Stimulated activated CD4-positive, alpha-beta T cell treated with anti-CD3 and anti-CD28 coated beads, Interleukin-2, amount 100 ng/mL, for 24 hours (primary cell): Measurements from ENCODE around the gene TM9SF4.

Source experiments
- DNase-seq, 2 donors: peaks; one replicate each; pipeline ENCODE4 v3.0.0-alpha.2; 2020

Gene TM9SF4, protein sequence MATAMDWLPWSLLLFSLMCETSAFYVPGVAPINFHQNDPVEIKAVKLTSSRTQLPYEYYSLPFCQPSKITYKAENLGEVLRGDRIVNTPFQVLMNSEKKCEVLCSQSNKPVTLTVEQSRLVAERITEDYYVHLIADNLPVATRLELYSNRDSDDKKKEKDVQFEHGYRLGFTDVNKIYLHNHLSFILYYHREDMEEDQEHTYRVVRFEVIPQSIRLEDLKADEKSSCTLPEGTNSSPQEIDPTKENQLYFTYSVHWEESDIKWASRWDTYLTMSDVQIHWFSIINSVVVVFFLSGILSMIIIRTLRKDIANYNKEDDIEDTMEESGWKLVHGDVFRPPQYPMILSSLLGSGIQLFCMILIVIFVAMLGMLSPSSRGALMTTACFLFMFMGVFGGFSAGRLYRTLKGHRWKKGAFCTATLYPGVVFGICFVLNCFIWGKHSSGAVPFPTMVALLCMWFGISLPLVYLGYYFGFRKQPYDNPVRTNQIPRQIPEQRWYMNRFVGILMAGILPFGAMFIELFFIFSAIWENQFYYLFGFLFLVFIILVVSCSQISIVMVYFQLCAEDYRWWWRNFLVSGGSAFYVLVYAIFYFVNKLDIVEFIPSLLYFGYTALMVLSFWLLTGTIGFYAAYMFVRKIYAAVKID

DNA sequence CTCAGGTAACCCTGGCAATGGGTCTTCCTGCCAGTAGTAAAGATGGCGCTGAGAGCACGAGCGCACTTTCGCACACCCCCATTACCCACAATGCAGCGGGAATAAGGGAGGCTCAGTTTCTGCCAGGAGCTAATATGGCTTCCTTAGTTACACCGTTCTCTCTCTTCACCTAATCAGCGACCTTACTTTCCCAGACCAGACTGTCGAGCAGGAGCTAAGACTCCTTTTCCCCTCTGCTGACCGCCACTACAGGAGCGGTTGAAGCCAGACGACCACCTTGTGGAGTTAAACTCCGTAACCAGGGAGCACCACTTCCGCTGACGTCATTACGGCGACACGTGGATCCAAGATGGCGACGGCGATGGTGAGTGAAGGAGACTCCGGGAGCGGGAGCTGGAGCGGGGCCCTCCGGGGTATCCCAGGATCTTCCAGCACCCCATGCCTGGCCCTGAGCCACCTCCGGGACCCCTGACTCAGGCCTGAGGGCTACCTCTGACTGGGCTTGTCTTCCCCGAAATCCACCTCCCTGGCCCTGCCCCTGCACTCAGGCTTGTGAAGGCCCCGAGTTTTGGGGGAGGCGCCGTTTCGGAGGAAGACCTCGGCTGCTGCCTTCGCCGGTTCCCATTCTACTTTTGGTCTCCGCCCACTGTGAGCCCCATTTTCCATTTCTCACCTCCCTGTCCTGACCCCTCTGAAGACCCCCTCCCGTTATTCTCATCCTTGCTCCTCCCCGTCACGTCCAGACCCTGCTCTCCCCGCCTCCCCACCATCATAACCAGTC, at the start of gene TM9SF4:
Gene TM9SF4 (plus strand): TSS at position 323 of the 781 bp plus-strand sequence. CDS start 27 bp downstream, at position 350.
- peak; percentile 89 to 91 for DNase-seq

DNA sequence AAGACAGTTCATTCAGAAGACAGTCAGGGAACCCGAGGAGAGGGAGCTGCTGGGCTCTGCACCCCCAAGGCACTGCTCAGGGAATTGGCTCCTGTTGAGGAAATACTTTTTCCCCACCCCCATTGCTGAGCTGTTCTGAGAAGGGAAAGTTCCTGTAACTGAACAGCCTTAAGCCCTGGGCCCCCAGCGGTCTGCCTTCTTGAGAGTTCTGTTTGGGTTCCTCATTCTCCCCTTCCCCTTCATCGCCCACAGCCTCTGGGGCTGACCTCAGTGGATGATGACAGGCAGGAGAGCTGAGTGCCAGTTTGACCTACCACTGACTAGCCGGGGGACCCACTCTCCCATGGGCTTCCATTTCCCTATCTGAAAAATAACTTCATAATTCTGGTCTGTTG, 46.7 kb upstream of the TM9SF4 start:
- DNase-seq, result peak in 1 of 2 donors; percentile 14

DNA sequence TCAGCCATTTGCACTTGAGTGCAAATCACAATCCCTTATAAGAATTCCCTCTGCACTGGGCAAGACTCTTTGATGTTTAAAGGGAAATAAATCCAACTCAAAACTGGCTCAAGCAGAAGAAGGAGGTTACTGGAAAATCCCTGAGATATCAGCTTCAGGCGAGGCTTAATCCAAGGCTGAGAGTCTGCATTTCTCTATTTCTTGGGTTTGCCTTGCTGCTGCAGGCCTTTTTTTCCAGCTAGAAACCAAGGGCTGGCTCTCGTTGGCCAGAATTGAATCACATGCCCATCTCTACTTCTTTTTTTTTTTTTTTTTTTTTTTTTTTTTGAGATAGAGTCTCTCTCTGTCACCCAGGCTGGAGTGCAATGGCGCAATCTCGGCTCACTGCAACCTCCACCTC, 45.8 kb upstream of the TM9SF4 start:
- no peak for DNase-seq

DNA sequence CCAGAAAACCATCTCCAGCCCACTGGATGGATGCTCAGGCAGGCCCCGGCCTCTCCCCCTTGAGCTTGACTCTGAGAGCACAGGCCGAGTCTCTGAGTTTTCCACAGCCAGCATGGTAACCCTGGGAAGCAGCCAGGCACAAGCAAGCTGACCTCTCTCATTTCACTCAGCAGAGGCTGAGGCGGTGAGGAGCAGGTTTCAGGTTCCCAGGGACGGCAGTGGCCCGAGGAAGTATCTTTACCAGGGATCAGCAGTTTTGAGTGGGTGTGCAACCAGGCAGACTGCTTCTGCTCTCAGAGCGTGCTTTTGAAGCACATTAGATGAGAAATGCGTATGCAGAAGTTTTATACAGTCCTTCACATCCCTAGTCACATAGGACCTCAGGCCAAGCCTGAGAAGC, 44.8 kb upstream of the TM9SF4 start:
- DNase-seq, result no peak

DNA sequence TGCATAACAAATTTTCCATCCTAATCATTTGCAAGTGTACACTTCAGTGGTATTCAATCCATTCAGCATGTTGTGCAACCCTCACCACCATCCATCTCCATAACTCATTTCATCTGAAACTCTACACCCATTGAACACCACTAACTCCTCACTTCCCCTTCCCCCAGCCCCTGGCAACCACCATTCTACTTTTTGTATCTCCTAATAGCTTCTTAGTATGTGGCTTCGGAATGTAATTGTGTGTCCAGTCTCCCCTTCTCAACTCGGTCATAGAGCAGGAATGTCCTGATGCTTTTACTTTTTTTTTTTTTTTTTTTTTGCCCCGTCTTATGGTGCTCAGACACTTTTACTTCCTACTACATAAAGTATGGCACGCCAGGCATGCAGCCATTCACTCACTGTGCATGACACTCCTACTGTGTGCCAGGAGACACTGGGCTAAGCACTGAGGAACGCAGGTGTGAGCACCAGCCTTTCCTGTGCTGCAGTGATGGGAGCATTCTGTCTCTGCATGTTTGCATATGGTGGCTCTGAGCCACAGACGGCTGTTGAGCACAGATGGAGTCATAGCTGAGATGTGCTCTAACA, 42.2 kb upstream of the TM9SF4 start:
- DNase-seq, result no peak

DNA sequence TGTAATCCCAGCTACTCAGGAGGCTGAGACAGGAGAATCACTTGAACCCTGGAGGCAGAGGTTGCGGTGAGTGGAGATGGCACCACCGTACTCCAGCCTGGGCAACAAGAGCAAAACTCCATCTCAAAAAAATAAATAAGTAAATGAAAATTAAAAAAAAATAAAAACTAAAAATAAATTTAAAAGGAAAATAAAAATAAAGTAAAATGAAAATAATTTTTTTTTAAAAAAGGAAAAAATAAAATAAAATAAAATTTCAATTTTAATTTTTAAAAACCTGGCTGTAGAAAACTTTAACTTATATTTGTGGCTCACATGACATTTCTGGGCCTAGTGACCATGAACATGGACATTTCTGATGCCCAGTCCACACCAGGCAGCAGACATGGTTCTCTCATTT, 41.3 kb upstream of the TM9SF4 start:
- DNase-seq, result no peak

DNA sequence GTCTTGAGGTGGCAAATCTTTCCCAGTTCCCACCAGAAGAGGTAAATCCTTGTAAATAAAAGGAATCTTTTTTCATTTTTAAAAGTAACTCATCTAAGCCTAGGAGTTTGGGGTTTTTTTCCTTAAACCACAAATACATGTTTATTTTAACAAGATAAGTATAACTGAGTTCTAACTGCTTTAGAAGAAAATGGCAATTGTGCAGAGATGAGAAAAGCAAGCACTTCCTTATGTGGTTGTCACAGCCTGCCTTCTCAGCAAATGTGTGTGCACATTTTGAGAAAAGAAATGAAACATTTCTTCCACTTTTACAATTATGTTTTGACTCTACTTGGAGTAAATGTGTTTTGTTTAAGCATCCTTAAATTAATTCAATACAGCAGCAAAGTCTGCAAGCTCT, 39.8 kb upstream of the TM9SF4 start:
- no peak for DNase-seq

DNA sequence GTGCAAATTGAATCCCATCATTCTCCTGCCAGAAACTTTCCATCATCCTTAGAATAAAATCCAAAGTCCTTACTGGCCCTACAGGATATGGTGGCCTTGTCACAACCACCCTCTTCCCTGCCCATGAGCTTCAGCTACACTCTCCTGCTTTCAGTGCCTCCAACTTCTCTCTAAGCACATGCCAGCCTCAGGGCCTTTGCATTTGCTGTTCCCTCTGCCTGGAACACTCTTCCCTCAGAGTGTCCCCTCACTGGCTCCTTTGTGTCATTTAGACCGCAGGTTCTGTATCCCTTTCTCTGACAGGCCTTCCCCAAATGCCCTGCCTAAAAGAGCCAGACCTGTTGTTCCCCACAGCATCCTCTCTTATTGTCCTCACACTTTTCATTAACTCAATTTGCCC, 39.2 kb upstream of the TM9SF4 start:
- no peak for DNase-seq

DNA sequence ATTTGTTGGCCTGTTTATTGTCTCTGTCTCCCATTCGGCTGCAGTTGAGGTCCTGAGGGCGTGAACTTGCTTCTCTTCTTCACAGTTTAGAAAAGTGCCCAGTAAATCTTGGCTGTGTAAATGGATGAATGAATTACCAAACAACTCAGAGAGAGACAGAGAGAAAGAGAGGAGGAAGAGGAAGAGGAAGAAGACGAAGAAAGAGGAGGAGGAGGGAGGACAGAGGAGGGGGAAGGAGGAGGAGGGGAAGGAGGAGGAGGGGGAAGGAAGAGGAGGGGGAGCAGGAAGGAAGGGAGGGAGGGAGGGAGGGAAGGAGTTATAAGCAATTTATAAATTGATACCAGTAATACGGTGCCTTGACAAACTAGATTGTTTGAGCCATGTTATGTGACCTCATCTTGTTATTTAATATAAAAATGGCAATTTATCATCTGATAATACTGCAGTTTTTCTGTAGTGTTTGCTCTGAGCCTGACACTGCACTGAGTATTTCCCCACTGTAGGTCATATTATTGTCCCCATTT, 38.8 kb upstream of the TM9SF4 start:
- no peak for DNase-seq

DNA sequence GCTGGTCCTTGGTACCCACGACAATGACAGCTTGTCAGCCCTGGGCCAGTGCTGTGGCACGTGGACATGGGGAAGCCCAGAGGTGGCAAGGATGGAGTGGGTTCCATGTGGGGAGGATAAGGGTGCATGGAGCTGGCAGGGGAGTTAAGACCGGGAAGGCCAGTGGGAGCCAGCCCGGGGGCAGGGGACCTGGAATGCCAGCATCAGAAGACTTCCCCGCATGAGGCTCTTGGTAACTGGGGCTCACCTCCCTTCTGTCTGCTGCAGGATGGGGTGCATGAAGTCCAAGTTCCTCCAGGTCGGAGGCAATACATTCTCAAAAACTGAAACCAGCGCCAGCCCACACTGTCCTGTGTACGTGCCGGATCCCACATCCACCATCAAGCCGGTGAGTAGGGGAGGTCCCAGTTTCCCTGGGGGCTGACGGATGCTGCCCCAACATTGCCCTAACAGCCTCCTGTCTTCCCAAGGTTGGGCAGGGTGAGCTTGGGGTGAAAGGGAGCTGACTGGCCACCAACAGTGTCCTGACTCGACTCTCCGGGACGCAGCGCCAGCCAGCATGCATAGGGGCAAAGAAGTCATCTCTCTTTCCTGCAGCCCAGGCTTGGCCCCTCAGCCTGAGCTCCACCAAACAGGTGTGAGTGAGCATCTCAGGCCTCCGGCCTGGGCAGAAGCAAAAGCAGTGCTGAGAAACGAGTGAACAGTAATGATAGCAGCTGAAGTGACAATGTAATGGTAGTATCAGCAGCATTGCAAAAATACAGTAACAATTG, 37.9 kb upstream of the TM9SF4 start:
- DNase-seq, result no peak

DNA sequence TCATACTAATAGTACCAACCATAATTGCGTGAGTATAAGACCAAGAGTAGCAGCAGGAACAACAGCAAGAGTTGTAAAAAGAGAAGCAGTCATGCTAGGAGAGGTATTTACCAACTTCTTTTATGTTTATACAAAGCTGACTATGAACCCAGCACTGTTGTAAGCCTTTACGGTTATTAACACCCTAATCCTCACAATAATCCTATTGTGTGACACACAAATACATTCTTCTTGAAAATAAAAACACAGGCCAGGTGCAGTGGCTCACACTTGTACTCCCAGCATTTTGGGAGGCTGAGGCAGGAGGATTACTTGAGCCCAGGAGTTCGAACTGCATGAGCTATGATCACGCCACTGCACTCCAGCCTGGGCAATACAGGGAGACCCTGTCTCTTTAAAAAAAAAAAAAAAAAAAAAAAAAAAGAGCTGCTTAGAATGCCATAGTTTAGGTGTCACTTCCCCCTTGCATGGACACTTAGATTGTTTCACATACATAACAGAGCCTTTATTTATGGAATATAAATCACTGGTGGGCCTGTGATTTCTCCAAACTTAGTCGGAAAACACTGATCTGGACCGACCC, 37.3 kb upstream of the TM9SF4 start:
- DNase-seq, result no peak

DNA sequence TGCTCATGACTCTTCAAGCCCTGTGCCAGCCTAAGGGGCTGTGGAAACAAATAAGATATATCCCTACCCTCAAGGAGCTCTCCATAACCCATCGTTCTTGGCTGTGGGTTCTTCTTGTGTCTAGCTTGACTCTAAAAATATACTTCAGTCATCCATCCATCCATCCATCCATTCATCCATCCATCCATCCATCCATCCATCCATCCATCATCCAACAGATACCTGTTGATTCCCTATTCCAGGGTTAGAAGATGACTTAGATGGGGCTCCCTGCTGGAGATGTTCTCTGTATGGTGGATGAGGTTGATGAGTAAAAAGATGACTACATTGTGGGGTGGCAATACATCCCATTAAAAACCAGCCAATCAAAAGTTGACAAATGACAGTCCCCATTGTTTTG, 34.0 kb upstream of the TM9SF4 start:
- no peak for DNase-seq

DNA sequence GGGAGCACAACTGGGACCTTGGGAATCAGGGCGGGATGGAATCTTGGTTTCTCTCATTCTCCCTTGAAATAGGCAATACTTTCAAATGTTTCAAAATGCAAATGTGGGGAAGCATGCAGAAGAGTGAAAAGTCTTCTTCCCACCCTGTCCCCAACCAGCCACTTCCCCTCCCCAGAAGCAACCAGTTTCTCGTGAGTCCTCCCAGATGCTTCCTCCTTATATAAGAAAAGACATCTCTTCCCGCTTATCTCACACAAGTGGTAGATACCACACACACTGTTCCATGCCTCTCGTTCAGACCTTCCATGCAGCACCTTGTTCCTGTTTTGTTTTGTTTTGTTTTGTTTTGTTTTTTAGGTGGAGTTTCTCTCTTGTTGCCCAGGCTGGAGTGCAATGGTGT, 32.3 kb upstream of the TM9SF4 start:
- no peak for DNase-seq

DNA sequence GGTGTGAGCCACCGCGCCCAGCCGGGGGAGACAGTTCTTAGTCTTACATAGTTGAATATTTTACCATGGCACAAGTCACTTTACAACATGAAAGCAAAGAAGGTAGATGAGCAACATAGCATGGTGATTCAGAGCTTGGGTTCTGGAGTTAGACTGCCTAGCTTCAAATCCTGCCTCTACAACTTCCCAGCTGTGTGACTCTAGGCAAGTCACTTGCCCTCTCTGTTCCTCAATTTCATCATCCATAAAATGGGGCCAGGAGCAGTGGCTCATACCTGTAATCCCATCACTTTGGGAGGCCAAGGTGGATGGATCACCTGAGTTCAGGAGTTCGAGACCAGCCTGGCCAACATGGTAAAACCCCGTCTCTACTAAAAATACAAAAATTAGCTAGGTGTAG, 31.2 kb upstream of the TM9SF4 start:
- DNase-seq, result no peak

DNA sequence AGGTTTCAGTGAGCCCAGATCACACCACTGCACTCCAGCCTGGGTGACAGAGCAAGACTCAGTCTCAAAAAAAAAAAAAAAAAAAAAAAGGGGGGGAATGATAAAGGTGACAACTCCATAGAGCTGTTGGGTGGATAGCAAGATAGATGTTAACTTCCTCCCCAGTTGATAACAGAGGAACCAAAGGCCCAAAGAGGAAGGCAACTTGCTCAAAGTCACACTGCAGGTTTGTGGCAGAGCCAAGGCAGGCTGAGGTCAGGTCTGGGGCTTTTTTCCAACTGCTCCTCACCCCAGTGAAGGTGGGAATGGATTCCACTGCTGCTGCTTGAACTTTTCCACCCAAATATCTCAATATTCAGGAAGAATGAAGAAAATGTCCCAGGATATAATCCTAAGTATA, 30.7 kb upstream of the TM9SF4 start:
- DNase-seq, result no peak

DNA sequence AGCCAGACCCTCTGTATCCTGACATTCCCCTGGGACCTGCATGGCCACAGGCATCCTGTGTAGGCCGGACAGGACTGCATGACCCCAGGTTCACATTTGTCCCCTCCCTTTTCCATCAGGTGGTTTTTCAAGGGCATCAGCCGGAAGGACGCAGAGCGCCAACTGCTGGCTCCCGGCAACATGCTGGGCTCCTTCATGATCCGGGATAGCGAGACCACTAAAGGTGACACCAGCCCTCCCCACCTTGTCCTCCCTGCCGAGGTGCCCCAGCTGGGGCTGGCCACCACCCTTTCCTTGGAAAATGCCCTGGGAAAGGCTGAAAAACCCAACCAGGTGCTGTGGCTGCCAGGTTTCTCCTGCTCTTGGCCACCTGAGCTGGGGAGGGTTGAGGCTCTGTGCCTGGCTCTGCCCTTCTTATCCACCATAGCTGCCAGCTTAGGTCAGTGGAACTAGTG, 29.8 kb upstream of the TM9SF4 start:
- no peak for DNase-seq

DNA sequence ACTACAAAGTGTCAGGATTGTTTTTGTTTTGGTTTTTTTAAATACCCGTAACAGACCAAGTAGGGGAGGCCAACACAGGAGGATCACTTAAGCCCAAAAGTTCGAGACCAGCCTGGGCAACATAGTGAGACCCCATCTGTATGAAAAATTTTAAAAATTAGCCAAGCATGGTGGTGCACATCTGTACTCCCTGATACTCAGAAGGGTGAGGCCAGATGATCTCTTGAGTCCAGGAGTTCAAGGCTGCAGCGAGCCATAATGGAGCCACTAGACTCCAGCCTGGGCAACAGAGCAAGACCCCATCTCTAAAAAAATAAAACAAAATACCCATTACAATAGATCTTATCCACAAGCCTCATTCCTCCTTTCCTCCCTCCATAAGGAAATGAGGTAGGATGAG, 28.7 kb upstream of the TM9SF4 start:
- no peak for DNase-seq

DNA sequence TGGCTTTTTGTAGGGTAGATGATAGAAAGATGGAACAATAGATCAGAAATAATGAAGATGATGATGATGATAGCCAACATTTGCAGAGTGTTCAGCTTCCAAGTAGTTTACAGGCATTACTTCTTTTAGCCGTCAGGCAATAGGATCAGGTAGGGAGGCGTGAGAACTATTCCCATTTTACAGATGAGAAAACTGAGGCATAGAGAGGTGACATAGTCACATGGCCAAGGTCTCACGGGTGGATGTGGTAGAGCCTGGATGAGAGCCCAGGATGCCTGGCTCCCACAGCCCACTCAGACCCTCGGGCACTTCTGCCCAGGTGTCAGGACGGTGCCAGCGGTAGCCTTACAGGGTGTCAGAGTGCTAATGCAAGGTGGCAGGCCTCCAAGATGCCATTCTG, 26.0 kb upstream of the TM9SF4 start:
- DNase-seq, result no peak

DNA sequence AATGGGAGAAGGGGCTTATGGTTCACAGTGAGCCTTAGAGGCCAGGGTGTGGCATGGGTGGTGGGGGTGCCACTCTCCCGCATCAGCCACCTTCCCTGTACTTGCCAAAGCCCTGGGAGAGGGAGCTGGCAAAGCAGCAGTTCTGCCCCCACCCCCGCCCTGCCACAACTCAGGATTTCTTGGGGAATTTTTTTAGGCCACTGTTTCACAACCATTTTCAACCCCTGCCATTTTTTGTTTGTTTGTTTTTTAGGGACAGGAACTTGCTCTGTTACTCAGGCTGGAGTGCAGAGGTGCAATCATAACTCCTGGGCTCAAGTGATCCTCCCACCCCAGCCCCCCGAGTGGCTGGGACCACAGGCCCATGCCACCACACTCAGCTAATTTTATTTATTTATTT, 22.4 kb upstream of the TM9SF4 start:
- DNase-seq, result no peak

DNA sequence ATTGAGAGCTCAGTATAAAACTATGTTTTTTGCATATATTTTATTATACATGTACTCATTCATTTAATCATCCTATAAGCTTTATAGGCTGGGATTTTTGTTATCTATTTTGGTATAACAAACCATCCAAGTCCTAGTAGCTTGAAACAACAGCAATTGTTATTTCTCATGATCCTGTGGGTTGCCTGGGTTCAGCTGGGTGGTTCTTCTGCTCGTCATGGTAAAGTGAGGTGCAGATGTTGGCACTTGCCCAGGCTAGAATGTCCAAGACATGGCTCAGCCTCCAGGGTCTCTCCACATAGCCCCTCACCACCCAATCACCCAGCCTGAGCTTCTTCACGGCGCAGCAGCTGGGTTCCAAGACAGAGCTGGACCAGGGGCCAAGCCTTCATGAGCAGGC, 20.8 kb upstream of the TM9SF4 start:
- DNase-seq, result no peak

DNA sequence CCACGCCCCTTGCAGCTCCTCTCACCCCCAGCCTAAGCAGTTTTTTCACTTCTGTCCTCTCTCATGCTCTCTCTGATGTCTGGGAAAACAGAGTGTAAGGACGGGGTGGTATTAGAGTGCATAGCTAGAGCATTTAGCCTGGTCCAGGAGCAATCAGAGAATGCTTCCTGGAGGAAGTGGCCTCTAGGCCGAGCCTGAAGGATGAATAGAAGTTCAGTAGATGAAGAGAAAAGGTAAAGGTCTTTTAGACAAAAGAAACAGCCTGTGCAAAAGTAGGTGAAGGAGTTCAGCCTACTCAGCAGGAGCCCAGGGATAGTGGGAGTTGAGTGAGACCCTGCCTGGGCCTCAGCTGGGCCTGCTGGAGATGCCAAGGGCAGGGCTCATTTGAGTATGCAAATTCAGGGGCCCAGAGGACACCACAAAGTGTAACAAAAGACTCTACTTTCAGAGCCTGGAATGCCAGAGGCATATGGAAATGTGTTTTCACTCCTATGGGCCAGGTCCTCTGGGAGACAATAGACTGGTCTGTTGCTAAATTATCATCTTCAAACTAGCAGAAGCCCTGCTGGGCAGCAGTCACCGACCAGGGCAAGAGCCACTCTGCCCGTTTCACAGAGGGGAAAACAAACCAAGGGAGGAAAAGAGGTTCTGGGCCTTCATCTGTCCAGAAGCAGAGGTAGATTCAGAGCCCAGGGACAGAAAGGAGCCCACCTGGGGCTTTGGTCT, 19.7 kb upstream of the TM9SF4 start:
- DNase-seq, result no peak
